H9 (cell line): ENCODE data around the gene MUS81. TPM values are rescaled to one million over a fixed set of nuclear protein-coding genes. Genes with fewer than 3 reads are reported as not detected.

Experiments
- DNase-seq: peaks from one replicate; pipeline ENCODE4 v3.0.0-alpha.2; 2017
- H2AFZ ChIP-seq: one replicate; pipeline ENCODE4 v1.6.1; 2013; ENCODE audit warnings: mild to moderate bottlenecking, low read length, control low read depth, moderate library complexity
- H2AK5ac ChIP-seq: 2 replicates; pipeline ENCODE4 v1.6.1; 2013; ENCODE audit warnings: low read length, control low read depth, mixed read lengths; ENCODE audit not compliant: insufficient read length
- H2BK120ac ChIP-seq: one replicate; pipeline ENCODE4 v1.6.1; 2013; ENCODE audit warnings: low read depth, mild to moderate bottlenecking, low read length, control low read depth, inconsistent platforms; ENCODE audit not compliant: poor library complexity, severe bottlenecking
- H2BK12ac ChIP-seq: 2 replicates; pipeline ENCODE4 v1.6.1; 2013; ENCODE audit warnings: low read length, control low read depth, mixed read lengths, low read depth; ENCODE audit not compliant: insufficient read length
- H2BK15ac ChIP-seq: 2 replicates; pipeline ENCODE4 v1.6.1; 2013; ENCODE audit warnings: low read depth, low read length, control low read depth
- H2BK20ac ChIP-seq: one replicate; pipeline ENCODE4 v1.6.1; 2013; ENCODE audit warnings: low read depth, mild to moderate bottlenecking, low read length, control low read depth, inconsistent platforms; ENCODE audit not compliant: poor library complexity, severe bottlenecking
- H2BK5ac ChIP-seq: 2 replicates; pipeline ENCODE4 v1.6.1; 2013; ENCODE audit warnings: low read length, control low read depth, mixed read lengths; ENCODE audit not compliant: insufficient read length
- H3K14ac ChIP-seq: 2 replicates; pipeline ENCODE4 v1.6.1; 2013; ENCODE audit warnings: low read length, control low read depth; ENCODE audit not compliant: insufficient read depth
- H3K18ac ChIP-seq: 2 replicates; pipeline ENCODE4 v1.6.1; 2013; ENCODE audit warnings: low read depth, mild to moderate bottlenecking, mixed read lengths, low read length, control low read depth; ENCODE audit not compliant: insufficient read length
- H3K23ac ChIP-seq: 2 replicates; pipeline ENCODE4 v1.6.1; 2013; ENCODE audit warnings: low read length, control low read depth, mixed read lengths, low read depth; ENCODE audit not compliant: insufficient read length
- H3K23me2 ChIP-seq: 2 replicates; pipeline ENCODE4 v1.6.1; 2013; ENCODE audit warnings: low read depth, mild to moderate bottlenecking, mixed read lengths, low read length, control low read depth; ENCODE audit not compliant: insufficient read length, poor library complexity, severe bottlenecking
- H3K27ac ChIP-seq: 2 replicates; pipeline ENCODE4 v1.5.1; 2013; ENCODE audit warnings: low read length, control low read depth, mixed read lengths, low read depth; ENCODE audit not compliant: insufficient read length
- H3K27me3 ChIP-seq: 2 replicates; pipeline ENCODE4 v1.6.1; 2013; ENCODE audit warnings: low read length, control low read depth, inconsistent platforms; ENCODE audit not compliant: insufficient read depth
- H3K4ac ChIP-seq: 2 replicates; pipeline ENCODE4 v1.6.1; 2013; ENCODE audit warnings: low read depth, mild to moderate bottlenecking, control low read depth, inconsistent platforms, low read length, moderate library complexity
- H3K4me1 ChIP-seq: 2 replicates; pipeline ENCODE4 v1.6.1; 2013; ENCODE audit warnings: low read length, control low read depth, inconsistent platforms; ENCODE audit not compliant: insufficient read depth
- H3K4me2 ChIP-seq: 2 replicates; pipeline ENCODE4 v1.6.1; 2013; ENCODE audit warnings: low read length, control low read depth, mixed read lengths; ENCODE audit not compliant: insufficient read length, insufficient read depth
- H3K56ac ChIP-seq: 2 replicates; pipeline ENCODE4 v1.6.1; 2013; ENCODE audit warnings: low read depth, mild to moderate bottlenecking, mixed read lengths, low read length, control low read depth; ENCODE audit not compliant: insufficient read length
- H3K79me1 ChIP-seq: 2 replicates; pipeline ENCODE4 v1.6.1; 2013; ENCODE audit warnings: low read depth, mild to moderate bottlenecking, moderate library complexity, low read length, control low read depth, inconsistent platforms; ENCODE audit not compliant: insufficient read depth, poor library complexity, severe bottlenecking
- H3K79me2 ChIP-seq: 2 replicates; pipeline ENCODE4 v1.6.1; 2013; ENCODE audit warnings: low read length, control low read depth, inconsistent platforms; ENCODE audit not compliant: insufficient read depth
- H3K9ac ChIP-seq: 2 replicates; pipeline ENCODE4 v1.6.1; 2013; ENCODE audit warnings: low read length, control low read depth, mixed read lengths; ENCODE audit not compliant: insufficient read length; ENCODE audit errors: extremely low read depth
- H3K9me3 ChIP-seq: one replicate; pipeline ENCODE4 v1.6.1; 2013; ENCODE audit warnings: low read depth, low read length, inconsistent platforms; ENCODE audit not compliant: control insufficient read depth
- H3T11ph ChIP-seq: one replicate; pipeline ENCODE4 v1.6.1; 2013; ENCODE audit warnings: mild to moderate bottlenecking, low read length, control low read depth, inconsistent platforms
- H4K20me1 ChIP-seq: one replicate; pipeline ENCODE4 v1.6.1; 2013; ENCODE audit not compliant: control insufficient read depth, insufficient read length, insufficient read depth
- H4K5ac ChIP-seq: 2 replicates; pipeline ENCODE4 v1.6.1; 2013; ENCODE audit warnings: low read depth, mild to moderate bottlenecking, mixed read lengths, low read length, control low read depth; ENCODE audit not compliant: insufficient read length
- H4K8ac ChIP-seq: replicated peaks from 2 replicates; pipeline ENCODE4 v1.6.1; 2013; ENCODE audit warnings: low read length, control low read depth, mixed read lengths, low read depth; ENCODE audit not compliant: insufficient read length
- H4K91ac ChIP-seq: 2 replicates; pipeline ENCODE4 v1.6.1; 2013; ENCODE audit warnings: low read depth, mild to moderate bottlenecking, moderate library complexity, mixed read lengths, low read length, control low read depth; ENCODE audit not compliant: insufficient read length
- H3K27ac Mint-ChIP-seq, 3 experiments: 2 replicates in 2 of 3; 3 replicates in 1 of 3; pipeline ENCODE4 v1.8.0; 2020 to 2021; ENCODE audit warnings: mixed read lengths in 3 of 3, mild to moderate bottlenecking in 1 of 3, moderate library complexity in 1 of 3
- H3K27me3 Mint-ChIP-seq: 2 replicates; pipeline ENCODE4 v1.8.0; 2021; ENCODE audit warnings: low read depth, mild to moderate bottlenecking, moderate library complexity, mixed read lengths
- H3K36me3 Mint-ChIP-seq, 3 experiments: 2 replicates in 2 of 3; 3 replicates in 1 of 3; pipeline ENCODE4 v1.8.0; 2020 to 2021; ENCODE audit warnings: low read depth in 3 of 3, mixed read lengths in 3 of 3; ENCODE audit not compliant: insufficient read depth in 1 of 3
- H3K4me1 Mint-ChIP-seq, 2 experiments: 2 replicates each; pipeline ENCODE4 v1.8.0; 2020; ENCODE audit warnings: mixed read lengths in 2 of 2
- H3K4me3 Mint-ChIP-seq, 2 experiments: 2 replicates in 1 of 2; 3 replicates in 1 of 2; pipeline ENCODE4 v1.8.0; 2020 to 2021; ENCODE audit warnings: mild to moderate bottlenecking in 2 of 2, mixed read lengths in 2 of 2, moderate library complexity in 1 of 2
- H3K9me3 Mint-ChIP-seq, 2 experiments: 2 replicates in 1 of 2; 3 replicates in 1 of 2; pipeline ENCODE4 v1.8.0; 2020; ENCODE audit warnings: mild to moderate bottlenecking in 2 of 2, mixed read lengths in 2 of 2, moderate library complexity in 1 of 2
- WGBS: extraction: QIAGEN DNeasy Blood & Tissue Kit; methylation state at CpG from one replicate; pipeline ENCODE4 v1.1.7; 2013; ENCODE audit warnings: missing lambda C conversion rate, low lambda C conversion rate, mixed read lengths; ENCODE audit not compliant: insufficient read length; ENCODE audit errors: extremely low coverage; 5-methylcytosine and 5-hydroxymethylcytosine counted together
- total RNA-seq: library from RNA; stranded (reverse); gene quantifications from 2 replicates; pipeline ENCODE4 v1.2.1, GENCODE V29; 2021
- TF ChIP-seq, protein P1 (sequence below): fragments of 200-600 bp; sonication (generic); conservative IDR thresholded peaks from 3 replicates; pipeline ENCODE4 v1.8.0; 2021; ENCODE audit warnings: antibody characterized with exemption, mild to moderate bottlenecking

The MUS81 gene
- total RNA-seq, 1 experiment from 2014 or later: 49.2 TPM

- Histone ChIP-seq H2BK5ac (no peak overlapping the region), H3K9me3 (no peaks in the 10 kb centered on the region), H3K23ac (no peak overlapping the region), H3K27me3 (peaks cover 5% of the 10 kb centered on the region; the same call in 1 of the 2 replicates), H2BK12ac (no peak overlapping the region), H2BK15ac (no peak overlapping the region), H3K4me1 (no peaks in the 10 kb centered on the region), H2BK20ac (no peak overlapping the region), H3K18ac (no peak overlapping the region), H3K9ac (no peak overlapping the region), H3K4ac (no peak overlapping the region), H3K79me2 (no peaks in the 10 kb centered on the region; the same call in 1 of the 2 replicates), H4K20me1 (no peaks in the 10 kb centered on the region), H4K5ac (no peak overlapping the region), H3K27ac (no peak overlapping the region), H3K79me1 (no peaks in the 10 kb centered on the region), H4K8ac (no peak overlapping the region), H3T11ph (no peak overlapping the region), H3K56ac (no peak overlapping the region), H2AK5ac (no peak overlapping the region), H3K14ac (no peak overlapping the region), H4K91ac (no peak overlapping the region), H2BK120ac (no peak overlapping the region), H3K23me2 (peaks cover 20% of the 10 kb centered on the region), H2AFZ (no peak overlapping the region), H3K4me2 (no peak overlapping the region)
- TF ChIP-seq, protein P1, sequence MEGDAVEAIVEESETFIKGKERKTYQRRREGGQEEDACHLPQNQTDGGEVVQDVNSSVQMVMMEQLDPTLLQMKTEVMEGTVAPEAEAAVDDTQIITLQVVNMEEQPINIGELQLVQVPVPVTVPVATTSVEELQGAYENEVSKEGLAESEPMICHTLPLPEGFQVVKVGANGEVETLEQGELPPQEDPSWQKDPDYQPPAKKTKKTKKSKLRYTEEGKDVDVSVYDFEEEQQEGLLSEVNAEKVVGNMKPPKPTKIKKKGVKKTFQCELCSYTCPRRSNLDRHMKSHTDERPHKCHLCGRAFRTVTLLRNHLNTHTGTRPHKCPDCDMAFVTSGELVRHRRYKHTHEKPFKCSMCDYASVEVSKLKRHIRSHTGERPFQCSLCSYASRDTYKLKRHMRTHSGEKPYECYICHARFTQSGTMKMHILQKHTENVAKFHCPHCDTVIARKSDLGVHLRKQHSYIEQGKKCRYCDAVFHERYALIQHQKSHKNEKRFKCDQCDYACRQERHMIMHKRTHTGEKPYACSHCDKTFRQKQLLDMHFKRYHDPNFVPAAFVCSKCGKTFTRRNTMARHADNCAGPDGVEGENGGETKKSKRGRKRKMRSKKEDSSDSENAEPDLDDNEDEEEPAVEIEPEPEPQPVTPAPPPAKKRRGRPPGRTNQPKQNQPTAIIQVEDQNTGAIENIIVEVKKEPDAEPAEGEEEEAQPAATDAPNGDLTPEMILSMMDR: no peak
- no CpG with 5 or more reads among the region's 5 CpGs for WGBS
- Mint-ChIP-seq H3K4me3 (no peak overlapping the region), H3K36me3 (peaks cover 0 to 37% (median 0%) of the 10 kb centered on the region in 3 experiments; a peak in 2 of 7 replicates), H3K9me3 (no peaks in the 10 kb centered on the region), H3K27ac (no peak overlapping the region; a peak in 1 of 7 replicates), H3K4me1 (peaks cover 21 to 29% of the 10 kb centered on the region in 2 experiments), H3K27me3 (peaks cover 29% of the 10 kb centered on the region)
- no peak for DNase-seq
These were observed 35.3 kb downstream of the MUS81 start for GRCh38 chr11:65895482-65895981.
